NCI-H345 treated with DMSO at 0.1 percent for 48 hours (cell line): ENCODE data around the gene TMEM132E.
A peak's percentile ranks its signal among the peaks of the same experiment; 100 is the strongest.

Source experiments
- DNase-seq: peaks from one replicate; lab custom pipeline; 2025; ENCODE audit not compliant: unreplicated experiment; lab: John Stamatoyannopoulos, UW

Gene TMEM132E

DNA sequence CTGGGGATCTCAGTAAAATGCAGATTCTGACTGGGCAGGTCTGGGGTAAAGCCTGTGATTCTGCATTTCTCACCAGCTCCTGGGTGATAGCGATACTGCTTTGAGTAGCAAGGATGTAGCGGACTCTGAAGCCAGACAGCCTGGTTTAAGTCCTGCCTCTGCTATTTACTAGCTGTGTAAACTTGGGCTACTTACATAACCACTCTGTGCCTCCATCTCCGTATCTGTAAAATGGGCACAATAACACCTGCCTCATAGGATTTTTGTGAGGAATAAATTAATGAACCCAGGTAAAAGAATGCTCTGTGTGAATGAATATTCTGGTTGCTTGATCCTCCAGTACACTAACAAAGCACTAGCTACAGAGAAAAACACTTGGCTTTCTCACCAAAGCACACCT, 54.4 kb downstream of the TMEM132E start:
- DNase-seq: no peak

DNA sequence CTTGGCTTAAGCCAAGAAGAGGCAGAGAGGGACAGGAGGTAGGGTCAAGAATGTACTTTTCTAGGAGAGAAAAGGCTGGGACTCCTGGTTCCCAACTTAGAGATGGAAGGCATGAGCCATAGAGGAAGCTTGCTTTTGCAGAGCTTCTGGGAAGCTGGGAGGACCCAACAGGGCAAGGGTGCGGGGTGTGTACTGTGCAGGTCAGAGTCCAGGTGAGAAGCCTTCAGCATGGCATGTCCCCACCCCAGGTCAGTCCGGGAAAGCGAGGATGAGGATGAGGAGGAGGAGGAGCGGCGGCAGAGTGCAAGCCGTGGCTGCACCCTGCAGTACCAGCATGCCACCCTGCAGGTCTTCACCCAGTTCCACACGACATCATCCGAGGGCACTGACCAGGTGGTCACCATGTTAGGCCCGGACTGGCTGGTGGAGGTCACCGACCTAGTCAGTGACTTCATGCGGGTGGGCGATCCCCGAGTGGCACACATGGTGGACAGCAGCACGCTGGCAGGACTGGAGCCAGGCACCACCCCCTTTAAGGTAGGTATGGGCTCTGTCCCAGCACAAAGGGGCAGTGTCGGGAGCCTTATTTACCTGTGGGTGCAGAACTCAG, 55.3 kb downstream of the TMEM132E start:
- no peak for DNase-seq

DNA sequence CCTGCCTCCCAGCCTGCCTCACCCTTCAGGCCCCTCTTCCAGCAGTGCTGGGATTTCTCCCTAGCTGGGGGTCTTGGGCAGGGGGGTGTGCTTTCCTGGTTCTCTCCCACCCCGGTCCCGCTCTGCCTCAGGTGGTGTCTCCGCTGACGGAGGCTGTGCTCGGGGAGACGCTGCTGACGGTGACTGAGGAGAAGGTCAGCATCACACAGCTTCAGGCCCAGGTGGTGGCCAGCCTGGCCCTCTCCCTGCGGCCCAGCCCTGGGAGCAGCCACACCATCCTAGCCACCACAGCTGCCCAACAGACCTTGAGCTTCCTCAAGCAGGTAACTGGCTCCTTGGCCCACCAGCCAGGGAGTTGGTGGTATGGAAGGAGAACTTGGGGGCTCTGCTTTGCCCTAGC, 56.5 kb downstream of the TMEM132E start:
- DNase-seq: no peak

DNA sequence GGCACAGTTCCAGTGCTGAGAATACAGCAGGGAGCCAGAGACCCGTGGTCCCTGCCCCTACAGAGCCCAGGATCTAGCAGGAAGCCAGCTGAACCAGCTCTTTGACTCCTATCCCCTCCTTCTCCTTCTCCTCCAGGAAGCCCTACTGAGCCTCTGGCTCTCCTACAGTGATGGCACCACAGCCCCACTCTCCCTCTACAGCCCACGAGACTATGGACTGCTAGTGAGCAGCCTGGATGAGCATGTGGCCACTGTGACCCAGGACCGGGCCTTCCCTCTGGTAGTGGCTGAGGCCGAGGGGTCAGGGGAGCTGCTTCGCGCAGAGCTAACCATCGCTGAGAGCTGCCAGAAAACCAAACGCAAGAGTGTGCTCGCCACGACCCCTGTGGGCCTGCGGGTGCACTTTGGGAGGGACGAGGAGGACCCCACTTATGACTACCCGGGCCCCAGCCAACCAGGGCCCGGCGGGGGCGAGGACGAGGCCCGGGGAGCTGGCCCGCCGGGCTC, 57.7 kb downstream of the TMEM132E start:
- no peak for DNase-seq

DNA sequence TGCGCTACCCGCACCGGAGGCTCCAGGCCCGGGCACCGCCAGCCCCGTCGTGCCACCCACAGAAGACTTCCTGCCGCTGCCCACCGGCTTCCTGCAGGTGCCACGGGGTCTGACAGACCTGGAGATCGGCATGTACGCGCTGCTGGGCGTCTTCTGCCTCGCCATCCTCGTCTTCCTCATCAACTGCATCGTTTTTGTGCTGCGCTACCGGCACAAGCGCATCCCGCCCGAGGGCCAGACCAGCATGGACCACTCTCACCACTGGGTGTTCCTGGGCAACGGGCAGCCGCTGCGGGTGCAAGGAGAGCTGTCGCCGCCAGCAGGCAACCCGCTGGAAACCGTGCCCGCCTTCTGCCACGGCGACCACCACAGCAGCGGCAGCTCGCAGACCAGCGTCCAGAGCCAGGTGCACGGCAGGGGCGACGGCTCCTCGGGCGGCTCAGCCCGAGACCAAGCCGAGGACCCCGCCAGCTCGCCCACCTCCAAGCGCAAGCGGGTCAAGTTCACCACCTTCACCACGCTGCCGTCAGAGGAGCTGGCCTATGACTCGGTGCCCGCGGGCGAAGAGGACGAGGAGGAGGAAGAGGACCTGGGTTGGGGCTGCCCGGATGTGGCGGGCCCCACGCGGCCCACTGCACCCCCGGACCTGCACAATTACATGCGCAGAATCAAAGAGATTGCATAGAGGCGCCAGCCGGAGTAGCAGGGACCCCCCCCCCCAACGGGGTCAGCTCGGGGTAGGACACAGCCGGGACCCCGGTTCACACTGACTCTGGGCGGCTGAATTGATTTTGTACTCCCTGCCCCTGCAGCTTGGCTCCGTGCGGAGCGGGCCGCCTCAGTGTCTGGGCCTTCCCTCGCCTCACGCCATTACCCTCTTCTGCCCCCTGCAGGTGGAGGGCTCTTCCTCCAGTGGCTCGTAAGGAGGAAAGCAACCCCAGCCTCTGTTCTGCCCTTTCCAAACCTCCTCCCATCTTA, 58.5 kb downstream of the TMEM132E start:
- DNase-seq: peak; percentile 28

DNA sequence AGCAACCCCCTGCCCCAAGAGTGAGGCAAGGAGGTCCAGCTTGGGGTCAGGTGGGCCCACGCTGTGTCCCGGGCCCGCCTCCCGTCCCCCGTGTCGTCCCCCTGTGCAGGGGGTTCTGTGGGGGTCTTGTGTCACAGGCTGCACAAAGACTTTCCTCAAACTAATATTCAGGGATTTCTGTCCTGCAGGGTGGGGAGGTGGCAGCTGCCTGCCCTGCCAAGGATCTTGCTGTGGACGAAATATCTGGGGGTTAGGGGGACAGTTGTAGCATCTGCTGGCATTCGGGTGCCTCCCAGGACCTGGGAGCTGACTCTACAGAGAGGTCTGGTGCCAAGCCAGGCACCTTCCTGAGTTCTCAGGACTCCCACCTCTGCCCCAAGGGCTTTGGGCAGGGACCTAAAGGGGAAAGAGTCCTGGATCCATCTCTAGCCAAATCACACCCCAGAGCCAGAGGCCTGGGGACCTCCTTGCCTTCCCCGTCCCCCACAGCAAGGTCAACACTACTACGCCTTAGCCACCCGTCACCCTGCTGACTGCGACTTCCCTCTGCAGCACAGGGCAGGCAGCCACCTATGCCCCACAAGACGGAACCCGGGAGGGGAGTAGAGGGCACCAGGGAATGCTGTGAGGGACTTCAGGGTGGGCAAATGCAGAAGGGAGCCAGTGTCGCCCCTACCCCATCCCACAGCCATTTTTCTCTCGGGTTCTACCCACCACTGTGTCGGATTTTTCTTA, 59.3 kb downstream of the TMEM132E start:
- DNase-seq: no peak

DNA sequence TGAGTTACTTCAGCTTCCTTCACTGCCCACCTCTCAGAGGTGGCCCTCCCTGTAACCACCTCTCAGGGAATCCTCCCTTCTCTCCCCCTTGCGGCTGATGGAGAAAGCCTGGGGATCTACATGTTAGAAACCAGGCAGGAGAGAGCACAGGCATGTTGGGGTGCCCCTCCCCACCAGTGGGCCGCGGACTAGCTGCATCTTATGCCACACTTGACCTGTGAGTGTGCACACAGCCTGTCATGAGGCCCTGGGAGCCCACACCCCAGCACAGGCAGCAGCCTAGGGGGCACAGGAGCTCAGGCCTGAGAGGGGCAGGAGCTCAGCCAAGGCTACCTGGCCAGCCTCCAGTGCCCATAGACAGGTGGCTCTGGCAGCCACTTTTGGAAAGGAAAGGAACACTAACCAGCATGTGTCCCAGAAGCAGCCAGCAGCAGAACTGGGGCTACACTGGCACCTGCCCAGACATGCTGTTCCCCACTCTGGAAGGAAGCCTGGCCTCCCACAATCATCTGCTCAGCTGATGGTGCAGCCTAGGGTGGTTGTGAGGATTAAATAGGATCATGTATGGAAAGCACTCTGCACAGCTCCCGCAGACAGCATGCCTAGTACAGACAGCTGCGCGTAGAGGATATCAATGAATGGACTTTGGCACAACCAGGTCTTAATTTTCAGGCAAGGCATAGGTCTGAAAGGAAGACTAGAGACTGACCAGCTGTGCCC, 60.5 kb downstream of the TMEM132E start:
- DNase-seq: peak; percentile 44

DNA sequence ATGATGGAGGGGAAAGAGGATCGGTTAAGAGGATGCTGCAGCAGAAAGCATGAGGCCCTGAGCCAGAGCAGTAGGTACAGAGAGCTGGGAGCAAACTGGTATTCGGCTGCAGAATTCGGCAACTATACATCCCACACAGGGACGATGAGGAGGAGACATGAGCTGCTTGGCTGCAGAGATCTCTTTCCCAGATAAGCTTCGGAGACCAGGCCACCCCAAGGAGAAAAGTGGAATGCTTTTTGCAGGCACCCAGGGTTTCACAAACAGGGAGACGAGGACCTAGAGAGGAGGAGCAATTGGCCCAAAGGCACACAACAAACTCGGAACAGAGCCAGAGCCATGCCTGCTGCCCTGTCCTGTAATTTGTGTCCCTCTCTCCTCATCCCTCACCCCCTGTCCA, 62.0 kb downstream of the TMEM132E start:
- no peak for DNase-seq

DNA sequence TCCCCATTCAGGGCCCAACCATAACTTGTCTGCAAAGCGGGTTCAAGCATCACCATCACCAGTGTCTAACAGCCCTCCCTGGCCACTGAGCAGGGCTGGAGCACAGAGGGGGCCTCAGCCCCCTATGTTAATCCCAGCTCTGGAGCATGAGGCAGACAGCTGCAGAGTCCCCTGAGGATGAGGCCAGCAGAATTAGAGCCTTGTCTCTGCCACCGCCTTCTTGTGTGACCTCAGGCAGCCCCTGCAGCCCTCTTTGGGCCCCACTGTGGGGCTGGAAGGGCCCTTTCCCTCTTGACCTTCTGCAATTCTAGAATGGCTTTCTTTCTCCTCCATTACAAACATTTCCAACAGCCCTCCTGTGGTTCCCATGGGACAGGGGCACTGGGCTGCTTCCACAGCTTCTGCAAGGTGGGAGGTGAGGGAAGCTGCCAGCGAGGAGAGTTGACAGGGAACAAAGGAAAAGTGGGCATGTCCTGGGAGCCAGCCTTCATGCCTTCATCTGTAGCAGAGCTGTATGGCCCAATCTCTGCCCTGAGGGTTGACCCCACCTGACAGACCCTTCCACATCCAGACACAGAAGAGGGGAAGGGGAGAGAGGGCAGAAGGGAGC, 65.7 kb downstream of the TMEM132E start:
- DNase-seq: no peak

DNA sequence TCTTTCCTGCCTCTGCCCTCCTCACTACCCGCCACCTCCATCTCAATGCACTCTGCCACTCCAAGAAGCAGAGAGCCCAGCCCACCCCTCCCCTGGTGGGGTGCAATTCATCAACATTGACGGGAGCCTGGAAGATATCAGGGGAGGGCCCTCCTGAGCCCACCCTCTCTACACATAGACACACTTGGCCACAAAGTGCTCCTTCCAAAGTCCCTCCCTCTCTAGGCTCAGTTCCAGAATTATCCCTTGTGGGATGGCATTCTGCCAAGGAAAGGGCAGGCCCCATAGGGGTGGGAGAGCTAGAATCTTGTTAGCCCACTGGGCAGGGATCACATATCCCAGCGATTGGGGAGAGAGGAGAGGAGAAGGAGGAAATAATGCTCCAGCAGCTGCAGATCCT, 66.2 kb downstream of the TMEM132E start:
- DNase-seq: peak; percentile 89

DNA sequence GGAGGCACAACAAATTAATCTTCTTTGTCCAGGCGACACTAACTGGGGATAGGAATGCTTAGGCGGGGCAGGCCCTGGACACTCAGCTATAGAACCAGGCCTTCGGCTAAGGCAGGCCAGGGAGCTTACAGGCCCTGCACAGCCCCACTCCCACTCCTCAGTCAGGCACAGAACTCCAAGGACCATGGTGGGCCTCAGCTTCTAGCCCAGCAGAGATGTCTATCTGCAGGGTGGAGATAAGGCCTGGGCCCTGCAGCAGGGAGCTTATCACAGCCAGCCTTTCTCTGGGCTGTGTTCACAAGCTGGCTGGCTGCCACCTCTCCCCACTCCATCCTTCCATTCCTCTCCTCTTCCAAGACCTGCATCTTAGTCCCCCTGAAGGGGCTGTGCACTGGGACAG, 68.1 kb downstream of the TMEM132E start:
- DNase-seq: no peak

DNA sequence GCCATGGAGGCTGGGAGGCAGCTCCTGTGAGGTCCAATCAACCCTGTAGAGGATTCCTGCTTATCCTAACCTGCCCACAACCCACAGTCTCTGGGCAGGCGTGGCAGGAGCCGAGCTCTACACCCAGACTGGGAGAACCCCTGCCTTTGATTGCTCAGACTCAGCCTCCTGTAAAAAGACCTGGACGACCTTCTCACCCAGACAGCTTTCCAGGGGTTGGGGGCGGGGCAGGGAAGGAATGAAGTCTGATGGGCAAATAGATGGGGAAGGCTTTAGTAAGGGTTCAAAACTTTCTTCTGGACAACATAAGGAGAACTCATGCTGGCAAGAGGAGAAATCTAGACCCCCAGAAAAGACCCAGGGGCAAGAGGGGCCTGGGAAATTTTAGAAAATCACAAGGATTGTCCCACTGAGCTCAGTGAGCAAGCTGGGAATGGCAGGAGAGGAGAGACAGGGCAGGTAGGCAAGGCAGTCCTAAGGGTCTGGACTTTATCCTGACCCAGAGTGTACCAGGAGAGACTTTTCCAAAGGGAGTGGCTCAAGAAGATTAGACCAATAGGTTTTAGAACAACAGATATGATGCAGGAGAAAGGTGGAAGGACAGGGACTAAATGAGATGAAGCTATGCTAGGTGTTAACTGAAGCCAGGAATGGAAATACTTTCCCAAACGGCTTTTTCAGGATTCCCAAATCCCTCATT, 70.8 kb downstream of the TMEM132E start:
- DNase-seq: no peak

DNA sequence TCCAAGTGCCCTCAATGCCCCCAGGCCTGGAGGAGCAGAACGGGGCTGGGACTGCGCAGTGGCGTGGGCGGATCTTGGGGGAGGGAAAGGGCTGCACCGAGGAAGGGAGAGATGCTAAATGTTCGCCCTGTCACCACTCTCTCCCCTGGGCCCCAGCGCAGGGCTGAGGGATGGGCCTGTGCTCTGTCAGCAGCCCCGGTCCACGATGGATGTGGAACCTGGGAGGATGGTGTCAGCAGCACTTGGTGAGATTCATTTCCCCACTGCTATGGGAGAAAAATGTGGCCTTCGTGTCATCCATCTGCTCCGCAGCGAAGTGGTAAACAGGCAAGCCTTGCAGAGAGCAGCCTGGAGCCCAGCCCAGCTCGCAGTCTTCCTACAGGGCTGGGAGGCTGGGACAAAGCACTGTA, 72.0 kb downstream of the TMEM132E start:
- DNase-seq: no peak

DNA sequence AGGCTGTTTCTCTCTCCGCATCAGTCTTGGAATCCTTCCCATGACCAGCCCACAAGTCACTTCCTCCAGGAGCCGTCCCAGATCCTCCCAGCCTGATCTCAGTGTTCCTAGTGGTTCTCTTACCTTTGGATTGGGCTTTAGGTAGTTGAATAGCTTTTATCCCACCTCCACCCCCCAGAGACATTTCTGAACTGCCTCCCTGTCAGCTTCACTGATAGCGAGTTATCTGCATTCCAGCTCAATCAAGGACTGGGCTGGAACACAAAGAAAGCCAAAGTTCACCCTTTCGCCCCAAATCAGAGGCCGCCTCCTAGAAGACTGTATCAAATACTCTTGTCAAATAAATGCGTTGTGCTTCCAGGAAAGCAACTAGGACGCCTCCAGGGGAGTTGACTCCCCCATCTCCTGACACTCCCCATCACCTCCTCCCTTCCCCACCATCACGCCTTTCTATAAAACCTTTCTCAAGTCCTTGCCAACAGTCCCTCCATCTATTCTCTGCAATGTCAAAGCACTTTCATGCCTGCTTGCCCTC, 72.7 kb downstream of the TMEM132E start:
- DNase-seq: no peak

DNA sequence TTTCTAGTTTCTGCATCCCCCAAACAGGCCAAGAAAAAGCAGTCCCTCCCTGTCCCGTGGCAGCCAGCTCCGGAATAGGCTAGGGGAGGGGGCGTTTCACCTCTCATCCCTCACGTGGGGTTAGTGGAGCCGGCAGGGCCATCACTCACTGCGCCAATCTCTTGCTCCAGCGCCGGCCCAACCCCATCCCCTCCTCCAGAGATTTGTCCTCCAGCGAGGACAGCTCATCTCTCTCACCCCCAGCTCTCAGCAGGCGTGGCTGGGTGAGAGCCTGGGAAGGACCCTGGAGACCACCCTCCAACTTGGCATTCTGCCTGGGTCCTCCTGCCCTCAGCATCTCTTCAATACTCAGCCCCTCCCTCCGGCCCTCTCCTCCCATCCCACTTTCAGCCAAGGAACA, 74.1 kb downstream of the TMEM132E start:
- no peak for DNase-seq

DNA sequence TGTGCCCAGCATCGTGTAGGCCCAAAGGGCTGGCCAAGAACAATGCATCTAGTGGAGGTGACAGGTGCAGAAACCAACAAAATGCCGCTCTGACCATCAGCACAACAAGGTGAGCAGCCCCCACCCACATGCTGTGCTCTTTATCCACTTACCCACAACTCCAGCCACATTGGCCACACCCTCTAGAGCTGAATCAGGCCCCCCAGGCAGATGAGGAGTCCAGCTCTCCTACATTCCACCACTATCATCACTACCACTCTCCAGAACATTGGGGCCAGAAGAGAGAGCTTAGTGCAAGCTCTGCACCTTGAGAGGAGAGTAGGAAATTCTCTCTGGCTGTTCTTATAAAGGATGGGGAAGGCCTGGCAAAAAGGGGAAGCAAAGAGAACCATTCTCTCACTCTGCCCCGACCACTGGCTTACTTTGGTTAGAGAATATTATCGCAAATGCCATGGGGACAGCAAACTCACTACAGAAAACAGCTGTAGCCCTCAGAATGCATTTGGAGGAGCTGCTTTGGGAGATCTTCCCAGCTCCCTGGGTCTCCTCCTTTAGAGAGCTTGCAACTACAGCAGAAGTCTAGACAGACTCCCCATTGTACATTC, 75.0 kb downstream of the TMEM132E start:
- no peak for DNase-seq

DNA sequence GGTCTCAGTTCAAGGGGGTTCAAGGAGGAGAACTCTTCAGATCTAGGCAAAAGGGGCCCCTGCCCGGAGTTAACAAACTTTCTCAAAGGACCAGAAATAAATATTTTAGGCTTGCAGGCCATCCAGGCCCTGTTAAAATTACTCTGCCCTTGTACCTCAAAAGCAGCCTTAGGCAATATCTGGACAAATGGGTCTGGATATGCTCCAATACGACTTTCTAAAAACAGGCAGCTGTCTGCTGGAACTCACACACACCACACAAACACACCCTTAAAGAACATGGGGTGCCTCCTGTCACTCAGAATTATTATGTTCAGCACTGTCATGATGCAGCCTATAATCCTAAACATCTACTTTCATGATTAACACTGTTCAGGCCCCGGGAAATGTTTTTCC, 75.5 kb downstream of the TMEM132E start:
- no peak for DNase-seq

DNA sequence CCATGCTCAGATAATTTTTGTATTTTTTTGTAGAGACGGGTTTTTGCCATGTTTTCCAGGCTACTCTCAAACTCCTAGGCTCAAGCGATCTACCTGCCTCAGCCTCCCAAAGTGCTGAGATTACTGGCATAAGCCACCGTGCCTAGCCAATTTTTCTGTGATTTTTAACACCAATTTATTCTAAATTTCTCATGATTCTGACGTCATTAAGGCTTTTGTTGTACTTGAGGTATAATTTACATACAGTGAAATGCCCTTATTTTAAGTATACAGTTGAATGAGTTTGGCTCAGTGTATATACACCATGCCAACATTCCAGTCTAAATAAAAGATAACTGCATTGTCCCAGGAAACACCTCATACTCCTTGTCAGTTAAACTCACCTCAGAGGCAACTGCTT, 77.4 kb downstream of the TMEM132E start:
- DNase-seq: no peak
